Ureter (tissue), 1 donor: ENCODE results near the gene CALM1. TPM values are rescaled to one million over a fixed set of nuclear protein-coding genes. Genes with fewer than 3 reads are reported as not detected.

ENCODE experiments used
- total RNA-seq: library from RNA; stranded (reverse); gene quantifications from one replicate; pipeline ENCODE4 v1.2.4, GENCODE V29; 2023
- donor health status: DM: yes; HTN: yes; CAD: no.

CALM1 gene
- total RNA-seq, 1 donor from 2014 or later = 335 TPM

Other genes with a start within 250 kb of the CALM1 start
- 97.1 TPM for gene PSMC1, start 140.5 kb upstream of the CALM1 start, total RNA-seq
- gene NRDE2, start 65.1 kb upstream of the CALM1 start, total RNA-seq = 38.0 TPM